Activated T-cell treated with anti-CD3 and anti-CD28 coated beads for 1 hour (primary cell): Measurements from ENCODE around the gene SLC17A5.
"Not testable (repeated sequence)": the region's sequence is repeated elsewhere in the genome, so short reads cannot be mapped to it uniquely, and the experiment has no call there.

ENCODE experiments used
- DNase-seq: peaks from one replicate; pipeline ENCODE4 v3.0.0-alpha.2; 2020; ENCODE audit warnings: low read depth

SLC17A5 gene

GRCh38 chr6:73666393-73666792 is 12.6 kb upstream of the SLC17A5 start:
- DNase-seq: no peak

GRCh38 chr6:73665686-73666319 is 12.0 kb upstream of the SLC17A5 start:
- DNase-seq: no peak

GRCh38 chr6:73664701-73665100 is 10.9 kb upstream of the SLC17A5 start:
- no peak for DNase-seq

- no peak for DNase-seq
These were observed 3.4 kb upstream of the SLC17A5 start for GRCh38 chr6:73657201-73657600.

- DNase-seq: no peak
These were observed 2.8 kb upstream of the SLC17A5 start for GRCh38 chr6:73656531-73657145.

GRCh38 chr6:73655341-73655917 is 1.6 kb upstream of the SLC17A5 start:
- no peak for DNase-seq

- peak; percentile 48 for DNase-seq
These were observed 888 bp downstream of the SLC17A5 start for GRCh38 chr6:73652637-73653570.

GRCh38 chr6:73649783-73650182 is 4.0 kb downstream of the SLC17A5 start:
- DNase-seq: no peak

- no peak for DNase-seq
These were observed 5.6 kb downstream of the SLC17A5 start for GRCh38 chr6:73648166-73648565.

GRCh38 chr6:73644941-73645591 is 8.7 kb downstream of the SLC17A5 start:
- DNase-seq: no peak

GRCh38 chr6:73644030-73644429 is 9.8 kb downstream of the SLC17A5 start:
- DNase-seq: no peak

- DNase-seq: no peak
These were observed 11.3 kb downstream of the SLC17A5 start for GRCh38 chr6:73642530-73642929.

GRCh38 chr6:73640179-73640750 is 13.5 kb downstream of the SLC17A5 start:
- no peak for DNase-seq

- no peak for DNase-seq
These were observed 14.8 kb downstream of the SLC17A5 start for GRCh38 chr6:73639040-73639439.

- no peak for DNase-seq
These were observed 16.4 kb downstream of the SLC17A5 start for GRCh38 chr6:73637404-73637803.

- no peak for DNase-seq
These were observed 17.7 kb downstream of the SLC17A5 start for GRCh38 chr6:73636048-73636447.

GRCh38 chr6:73632346-73632745 is 21.4 kb downstream of the SLC17A5 start:
- no peak for DNase-seq

GRCh38 chr6:73631849-73632248 is 21.9 kb downstream of the SLC17A5 start:
- no peak for DNase-seq

- DNase-seq: no peak
These were observed 23.4 kb downstream of the SLC17A5 start for GRCh38 chr6:73630401-73630800.

- no peak for DNase-seq
These were observed 28.9 kb downstream of the SLC17A5 start for GRCh38 chr6:73624896-73625295.

GRCh38 chr6:73623480-73623879 is 30.3 kb downstream of the SLC17A5 start:
- not testable (repeated sequence) for DNase-seq

GRCh38 chr6:73618082-73618481 is 35.7 kb downstream of the SLC17A5 start:
- not testable (repeated sequence) for DNase-seq
